ENCODE results near the gene FDXR.

DNA sequence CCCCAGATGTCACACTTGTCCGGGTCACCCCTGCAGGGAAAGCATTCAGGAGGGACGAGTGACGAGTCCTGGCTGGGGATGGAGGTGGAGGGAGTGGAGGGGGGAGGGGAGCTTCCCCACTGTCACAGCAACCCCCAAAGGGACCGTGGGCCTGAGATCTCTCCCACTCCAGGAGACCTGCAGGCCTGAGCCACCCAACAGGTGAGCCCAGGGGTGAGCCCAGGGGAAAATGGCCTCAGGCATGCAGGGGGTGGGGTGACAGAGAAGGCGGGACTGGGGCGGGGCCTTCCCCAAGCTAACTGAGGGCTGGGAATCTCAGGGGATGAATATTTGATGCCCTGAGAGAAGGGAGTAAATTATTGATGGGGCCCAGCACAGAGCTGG lies 47.8 kb upstream of the FDXR start:
- TF ChIP-seq, protein P1, sequence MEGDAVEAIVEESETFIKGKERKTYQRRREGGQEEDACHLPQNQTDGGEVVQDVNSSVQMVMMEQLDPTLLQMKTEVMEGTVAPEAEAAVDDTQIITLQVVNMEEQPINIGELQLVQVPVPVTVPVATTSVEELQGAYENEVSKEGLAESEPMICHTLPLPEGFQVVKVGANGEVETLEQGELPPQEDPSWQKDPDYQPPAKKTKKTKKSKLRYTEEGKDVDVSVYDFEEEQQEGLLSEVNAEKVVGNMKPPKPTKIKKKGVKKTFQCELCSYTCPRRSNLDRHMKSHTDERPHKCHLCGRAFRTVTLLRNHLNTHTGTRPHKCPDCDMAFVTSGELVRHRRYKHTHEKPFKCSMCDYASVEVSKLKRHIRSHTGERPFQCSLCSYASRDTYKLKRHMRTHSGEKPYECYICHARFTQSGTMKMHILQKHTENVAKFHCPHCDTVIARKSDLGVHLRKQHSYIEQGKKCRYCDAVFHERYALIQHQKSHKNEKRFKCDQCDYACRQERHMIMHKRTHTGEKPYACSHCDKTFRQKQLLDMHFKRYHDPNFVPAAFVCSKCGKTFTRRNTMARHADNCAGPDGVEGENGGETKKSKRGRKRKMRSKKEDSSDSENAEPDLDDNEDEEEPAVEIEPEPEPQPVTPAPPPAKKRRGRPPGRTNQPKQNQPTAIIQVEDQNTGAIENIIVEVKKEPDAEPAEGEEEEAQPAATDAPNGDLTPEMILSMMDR (IDR thresholded peaks at IDR 0.05), result no peak
- no peak for TF ChIP-seq POLR2A (IDR thresholded peaks at IDR 0.05)
- TF ChIP-seq POLR2AphosphoS5 (IDR thresholded peaks at IDR 0.05), result no peak
- TF ChIP-seq EP300 (IDR thresholded peaks at IDR 0.05), result no peak
